Mesothelial cell of epicardium (in vitro differentiated cells): Measurements from ENCODE around the gene EGLN3. TPM values are rescaled to one million over a fixed set of nuclear protein-coding genes. Genes with fewer than 3 reads are reported as not detected.

Experiments used
- DNase-seq, 2 experiments: peaks; one replicate each; pipeline ENCODE4 v3.0.0; 2021; ENCODE audit warnings: low spot score in 2 of 2; ENCODE audit not compliant: unreplicated experiment in 2 of 2
- H3K27ac Mint-ChIP-seq: 2 replicates; pipeline ENCODE4 v1.8.0; 2021; ENCODE audit warnings: mixed read lengths
- H3K27me3 Mint-ChIP-seq: 2 replicates; pipeline ENCODE4 v1.8.0; 2021; ENCODE audit warnings: low read depth, mixed read lengths
- H3K36me3 Mint-ChIP-seq: 2 replicates; pipeline ENCODE4 v1.8.0; 2021; ENCODE audit warnings: mixed read lengths
- H3K4me1 Mint-ChIP-seq: 2 replicates; pipeline ENCODE4 v1.8.0; 2021; ENCODE audit warnings: mixed read lengths
- H3K4me3 Mint-ChIP-seq: 2 replicates; pipeline ENCODE4 v1.8.0; 2021; ENCODE audit warnings: mild to moderate bottlenecking, moderate library complexity, mixed read lengths
- H3K9me3 Mint-ChIP-seq: 2 replicates; pipeline ENCODE4 v1.8.0; 2021; ENCODE audit warnings: mixed read lengths
- CTCF ChIP-seq: fragments of 200-600 bp; sonication (generic); IDR thresholded peaks from one replicate; pipeline ENCODE4 v1.5.0; 2021; ENCODE audit warnings: antibody characterized with exemption; ENCODE audit not compliant: unreplicated experiment
- total RNA-seq: library from RNA; stranded (reverse); gene quantifications from 3 replicates; pipeline ENCODE4 v1.2.1, GENCODE V29; 2021

The EGLN3 gene
- total RNA-seq, 1 donor from 2014 or later: 8.3 TPM

DNA sequence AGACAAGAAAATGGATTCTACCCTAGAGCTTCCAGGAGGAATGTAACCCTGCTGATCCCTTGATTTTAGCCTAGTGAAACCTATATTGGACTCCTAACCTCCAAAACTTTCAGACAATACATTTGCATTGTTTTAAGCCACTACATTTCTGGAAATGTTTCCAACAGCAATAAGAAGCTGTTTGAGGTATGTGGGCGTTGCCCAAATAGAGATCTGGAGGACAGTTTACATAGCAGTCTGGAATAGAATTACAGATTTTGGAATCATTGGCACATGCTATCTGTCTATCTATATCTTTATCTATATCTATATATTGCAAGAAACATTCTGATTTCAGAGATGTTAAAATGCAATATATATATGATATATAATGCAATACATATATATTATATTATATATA is 42.4 kb upstream of the EGLN3 start:
- TF ChIP-seq CTCF: no peak
- Mint-ChIP-seq H3K9me3 (no peaks in the 10 kb centered on the region), H3K36me3 (no peaks in the 10 kb centered on the region)

GRCh38 chr14:33992274-33993007 is 41.6 kb upstream of the EGLN3 start:
- no peak overlapping the region for H3K27ac Mint-ChIP-seq
- no peak for TF ChIP-seq CTCF
- H3K4me1 Mint-ChIP-seq: peaks cover 31% of the 10 kb centered on the region
- no peak for DNase-seq
- H3K4me3 Mint-ChIP-seq: no peak overlapping the region
- no peaks in the 10 kb centered on the region for H3K9me3 Mint-ChIP-seq
- H3K27me3 Mint-ChIP-seq: no peaks in the 10 kb centered on the region
- H3K36me3 Mint-ChIP-seq: no peaks in the 10 kb centered on the region

More for the DNA sequence above, 42.4 kb upstream of the EGLN3 start:
- H3K4me1 Mint-ChIP-seq: peaks cover 34% of the 10 kb centered on the region
- H3K27me3 Mint-ChIP-seq: no peaks in the 10 kb centered on the region
- no peak overlapping the region for H3K27ac Mint-ChIP-seq
- H3K4me3 Mint-ChIP-seq: no peak overlapping the region
- DNase-seq: no peak

DNA sequence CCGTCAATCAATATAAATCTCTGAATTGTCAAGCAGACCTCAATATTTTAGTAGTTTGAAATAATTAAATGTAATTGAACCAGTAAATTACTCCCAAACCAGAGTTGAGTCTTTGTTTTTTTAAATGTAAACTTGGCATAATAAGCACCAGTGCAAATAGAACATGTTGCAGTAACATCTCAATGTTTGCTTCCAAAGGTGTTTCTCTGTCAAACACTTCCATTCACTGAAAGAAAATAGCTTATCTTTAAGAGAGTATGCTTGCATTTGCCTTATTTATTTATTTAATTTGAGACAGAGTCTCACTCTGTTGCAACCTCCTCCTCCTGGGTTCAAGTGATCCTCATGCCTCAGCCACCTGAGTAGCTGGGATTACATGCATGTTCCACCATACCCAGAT is 39.9 kb upstream of the EGLN3 start:
- TF ChIP-seq CTCF: no peak
- H3K4me3 Mint-ChIP-seq: no peak overlapping the region
- peaks cover 28% of the 10 kb centered on the region for H3K4me1 Mint-ChIP-seq
- H3K27me3 Mint-ChIP-seq: no peaks in the 10 kb centered on the region
- H3K36me3 Mint-ChIP-seq: no peaks in the 10 kb centered on the region
- no peak overlapping the region for H3K27ac Mint-ChIP-seq
- no peak for DNase-seq
- H3K9me3 Mint-ChIP-seq: peaks cover 3% of the 10 kb centered on the region

GRCh38 chr14:33987565-33988080 is 36.7 kb upstream of the EGLN3 start:
- no peak for DNase-seq
- H3K36me3 Mint-ChIP-seq: peaks cover 5% of the 10 kb centered on the region
- H3K9me3 Mint-ChIP-seq: peaks cover 8% of the 10 kb centered on the region
- no peaks in the 10 kb centered on the region for H3K27me3 Mint-ChIP-seq
- H3K27ac Mint-ChIP-seq: no peak overlapping the region
- peaks cover 24% of the 10 kb centered on the region for H3K4me1 Mint-ChIP-seq
- TF ChIP-seq CTCF: no peak
- H3K4me3 Mint-ChIP-seq: no peak overlapping the region

GRCh38 chr14:33986804-33987203 is 35.9 kb upstream of the EGLN3 start:
- Mint-ChIP-seq H3K27ac (no peak overlapping the region), H3K4me1 (peaks cover 21% of the 10 kb centered on the region), H3K9me3 (peaks cover 8% of the 10 kb centered on the region), H3K4me3 (no peak overlapping the region), H3K36me3 (peaks cover 5% of the 10 kb centered on the region), H3K27me3 (no peaks in the 10 kb centered on the region)
- no peak for DNase-seq
- TF ChIP-seq CTCF: no peak

- no peak for TF ChIP-seq CTCF
- DNase-seq: no peak
- H3K27me3 Mint-ChIP-seq: no peaks in the 10 kb centered on the region
- no peak overlapping the region for H3K4me3 Mint-ChIP-seq
- H3K36me3 Mint-ChIP-seq: peaks cover 5% of the 10 kb centered on the region
- peaks cover 8% of the 10 kb centered on the region for H3K9me3 Mint-ChIP-seq
- H3K27ac Mint-ChIP-seq: no peak overlapping the region
- peaks cover 17% of the 10 kb centered on the region for H3K4me1 Mint-ChIP-seq
Measured at GRCh38 chr14:33985242-33985641, 34.4 kb upstream of the EGLN3 start.
